H1 (cell line): Measurements from ENCODE around the gene COMMD1. TPM values are rescaled to one million over a fixed set of nuclear protein-coding genes. Genes with fewer than 3 reads are reported as not detected.
A peak's percentile ranks its signal among the peaks of the same experiment; 100 is the strongest.

Experiments used
- CTCF ChIA-PET: fragments of 300-600 bp; sonication (Branson Sonifier 250); formaldehyde crosslinking; loops from one replicate; lab custom pipeline; 2021; ENCODE audit not compliant: partially characterized antibody; lab: Charles Lee
- POLR2A ChIA-PET: fragments of 300-600 bp; sonication (Branson Sonifier 250); formaldehyde crosslinking; loops from one replicate; lab custom pipeline; 2021; ENCODE audit warnings: inconsistent platforms; ENCODE audit not compliant: partially characterized antibody; lab: Charles Lee
- DNase-seq, 2 experiments: peaks; one replicate each; pipeline versions ENCODE4 v3.0.0 to v3.0.0-alpha.2; 2010 to 2022; ENCODE audit warnings: low spot score in 2 of 2, low read depth in 1 of 2, mixed read lengths in 1 of 2
- FAIRE-seq: peaks from 2 replicates; lab custom pipeline; 2011; peaks lifted over from hg19 to GRCh38; lab: Jason Lieb, UNC
- H2AFZ ChIP-seq: 2 replicates; pipeline ENCODE4 v1.8.1; 2012; ENCODE audit warnings: low read length, inconsistent platforms
- H2AK5ac ChIP-seq: 2 replicates; pipeline ENCODE4 v1.6.1; 2013; ENCODE audit warnings: low read depth, low read length
- H2BK120ac ChIP-seq: replicated peaks from 2 replicates; pipeline ENCODE3; 2013; ENCODE audit warnings: low read depth, low read length, inconsistent platforms
- H2BK12ac ChIP-seq: 2 replicates; pipeline ENCODE4 v1.6.1; 2013; ENCODE audit warnings: low read depth, low read length
- H2BK15ac ChIP-seq: 2 replicates; pipeline ENCODE4 v1.6.1; 2013; ENCODE audit warnings: low read length
- H2BK20ac ChIP-seq: 2 replicates; pipeline ENCODE4 v1.6.1; 2013; ENCODE audit warnings: low read length
- H2BK5ac ChIP-seq: 2 replicates; pipeline ENCODE4 v1.6.1; 2013; ENCODE audit warnings: low read depth, low read length
- H3K14ac ChIP-seq: 2 replicates; pipeline ENCODE4 v1.6.1; 2013; ENCODE audit warnings: inconsistent platforms; ENCODE audit not compliant: insufficient read length
- H3K18ac ChIP-seq: 2 replicates; pipeline ENCODE4 v1.6.1; 2013; ENCODE audit warnings: low read length; ENCODE audit errors: extremely low read depth
- H3K23ac ChIP-seq: 2 replicates; pipeline ENCODE4 v1.6.1; 2013; ENCODE audit warnings: inconsistent platforms; ENCODE audit not compliant: insufficient read length
- H3K23me2 ChIP-seq: 2 replicates; pipeline ENCODE4 v1.6.1; 2013; ENCODE audit warnings: low read depth, low read length
- H3K27ac ChIP-seq: 2 replicates; pipeline ENCODE4 v1.6.1; 2011; ENCODE audit warnings: low read depth, low read length, inconsistent platforms
- H3K27me3 ChIP-seq, 4 experiments: replicated peaks in 1 of 4; 1 replicate in 1 of 4; 2 replicates in 3 of 4; pipeline versions ENCODE4 v1.6.1 to v1.8.1; 2011 to 2013; ENCODE audit warnings: low read length in 3 of 4, mild to moderate bottlenecking in 3 of 4, inconsistent platforms in 2 of 4, mixed read lengths in 2 of 4, moderate library complexity in 1 of 4; ENCODE audit not compliant: control insufficient read depth in 3 of 4, insufficient read depth in 3 of 4; ENCODE audit errors: extremely low read depth in 1 of 4
- H3K36me3 ChIP-seq, 4 experiments: 2 replicates each; pipeline versions ENCODE4 v1.6.1 to v1.8.1; 2011 to 2013; ENCODE audit warnings: mild to moderate bottlenecking in 4 of 4, low read length in 3 of 4, moderate library complexity in 2 of 4, control low read depth in 1 of 4, inconsistent platforms in 1 of 4; ENCODE audit not compliant: insufficient read depth in 4 of 4, control insufficient read depth in 2 of 4
- H3K4ac ChIP-seq: replicated peaks from 2 replicates; pipeline ENCODE3; 2013; ENCODE audit warnings: low read length, low read depth, mixed read lengths, inconsistent platforms; ENCODE audit not compliant: insufficient read length
- H3K4me1 ChIP-seq, 4 experiments: replicated peaks in 1 of 4; 1 replicate in 1 of 4; 2 replicates in 3 of 4; pipeline versions ENCODE4 v1.6.1 to v1.8.1; 2011 to 2013; ENCODE audit warnings: low read length in 3 of 4, inconsistent platforms in 2 of 4, mixed read lengths in 1 of 4; ENCODE audit not compliant: insufficient read depth in 4 of 4, control insufficient read depth in 3 of 4
- H3K4me2 ChIP-seq, 2 experiments: 2 replicates each; pipeline versions ENCODE4 v1.6.1 to v1.8.1; 2011 to 2013; ENCODE audit warnings: low read depth in 2 of 2, low read length in 2 of 2, control low read depth in 1 of 2, inconsistent platforms in 1 of 2, mild to moderate bottlenecking in 1 of 2; ENCODE audit not compliant: insufficient read depth in 1 of 2
- H3K4me3 ChIP-seq, 4 experiments: fragments of 200-600, 300-600 bp in 1 of 4; sonication (generic), shearing (Covaris generic), sonication (Bioruptor Twin) in 1 of 4; 2 replicates each; pipeline versions ENCODE4 v1.5.1 to v1.8.1; 2011 to 2016; ENCODE audit warnings: low read length in 4 of 4, low read depth in 3 of 4, control low read depth in 2 of 4, inconsistent platforms in 2 of 4, mild to moderate bottlenecking in 2 of 4, mixed read lengths in 1 of 4, moderate library complexity in 1 of 4; ENCODE audit not compliant: insufficient read depth in 2 of 4; ENCODE audit errors: extremely low read depth in 1 of 4
- H3K56ac ChIP-seq: replicated peaks from 2 replicates; pipeline ENCODE3; 2013; ENCODE audit warnings: low read depth, mild to moderate bottlenecking, mixed read lengths, low read length, inconsistent platforms; ENCODE audit not compliant: insufficient read length
- H3K79me1 ChIP-seq: 2 replicates; pipeline ENCODE4 v1.6.1; 2013; ENCODE audit warnings: low read depth, low read length, control low read depth
- H3K79me2 ChIP-seq, 2 experiments: 2 replicates each; pipeline versions ENCODE4 v1.6.1 to v1.8.1; 2012 to 2013; ENCODE audit warnings: low read length in 2 of 2, mild to moderate bottlenecking in 2 of 2, inconsistent platforms in 1 of 2; ENCODE audit not compliant: insufficient read depth in 2 of 2, control insufficient read depth in 1 of 2
- H3K9ac ChIP-seq, 4 experiments: replicated peaks in 1 of 4; 1 replicate in 1 of 4; 2 replicates in 3 of 4; pipeline versions ENCODE4 v1.6.1 to v1.8.1; 2011 to 2013; ENCODE audit warnings: low read depth in 3 of 4, low read length in 3 of 4, control low read depth in 2 of 4, mild to moderate bottlenecking in 2 of 4, moderate library complexity in 2 of 4, inconsistent platforms in 1 of 4; ENCODE audit errors: extremely low read depth in 1 of 4
- H3K9me3 ChIP-seq, 2 experiments: 2 replicates each; pipeline versions ENCODE4 v1.6.1 to v1.8.1; 2012 to 2013; ENCODE audit warnings: mild to moderate bottlenecking in 2 of 2, moderate library complexity in 2 of 2, control low read depth in 1 of 2, inconsistent platforms in 1 of 2, low read depth in 1 of 2, low read length in 1 of 2, mixed read lengths in 1 of 2; ENCODE audit not compliant: insufficient read depth in 2 of 2
- H4K20me1 ChIP-seq, 2 experiments: replicated peaks in 1 of 2; 2 replicates each; pipeline versions ENCODE3 to v1.8.1; 2011 to 2013; ENCODE audit warnings: inconsistent platforms in 2 of 2, low read length in 2 of 2, mild to moderate bottlenecking in 1 of 2; ENCODE audit not compliant: insufficient read depth in 2 of 2, control insufficient read depth in 1 of 2
- H4K5ac ChIP-seq: 2 replicates; pipeline ENCODE4 v1.6.1; 2013; ENCODE audit warnings: low read length, low read depth, mixed read lengths, inconsistent platforms; ENCODE audit not compliant: insufficient read length
- H4K8ac ChIP-seq: 2 replicates; pipeline ENCODE4 v1.8.0; 2013; ENCODE audit warnings: mild to moderate bottlenecking, moderate library complexity, low read length, inconsistent platforms; ENCODE audit not compliant: insufficient read depth; ENCODE audit errors: extremely low read depth
- H4K91ac ChIP-seq: replicated peaks from 2 replicates; pipeline ENCODE3; 2013; ENCODE audit warnings: low read length, mixed read lengths, inconsistent platforms; ENCODE audit not compliant: insufficient read length
- POLR2AphosphoS5 ChIP-seq: IDR thresholded peaks from 2 replicates; pipeline ENCODE4 v1.6.1; 2011; ENCODE audit warnings: low read depth, low read length
- WGBS, 2 experiments: shearing (Covaris generic) in 1 of 2; methylation state at CpG; one replicate each; pipeline versions ENCODE4 v1.1.6 to v1.1.7; 2013 to 2015; ENCODE audit warnings: low lambda C conversion rate in 2 of 2, mixed read lengths in 2 of 2, inconsistent platforms in 1 of 2, low coverage in 1 of 2, missing lambda C conversion rate in 1 of 2; ENCODE audit not compliant: insufficient replicate concordance in 2 of 2, insufficient coverage in 1 of 2, insufficient read length in 1 of 2; ENCODE audit errors: extremely low coverage in 1 of 2, missing lambda C conversion rate in 1 of 2; 5-methylcytosine and 5-hydroxymethylcytosine counted together
- polyA plus RNA-seq, 7 experiments: library from polyadenylated mRNA; depleted of rRNA in 3 of 7; stranded (reverse) in 5 of 7; unstranded in 2 of 7; fragments of >200 nt in 5 of 7; fragments of 200-250 nt in 2 of 7; gene quantifications; 1 replicate in 5 of 7; 2 replicates in 1 of 7; 4 replicates in 1 of 7; pipeline versions ENCODE4 v1.2.1 to v1.2.3, GENCODE V29; 2011 to 2013; ENCODE audit warnings: missing spikeins in 2 of 7, mixed read lengths in 2 of 7
- total RNA-seq: library from RNA; stranded (reverse); fragmentation: NEBNext Ultra II Directional; extraction: Animal tissue kit (Norgen Biotek cat#: 25700); gene quantifications from 2 replicates; pipeline ENCODE4 v1.2.1, GENCODE V29; 2021
- TF ChIP-seq, protein P1 (sequence below): IDR thresholded peaks from 2 replicates; pipeline ENCODE4 v1.6.1; 2012; ENCODE audit warnings: inconsistent platforms

The COMMD1 gene
- total and polyA plus RNA-seq, 2 of the 8 experiments (the other 6 are each of a cell fraction or from before 2014, with no cell fraction given), result 23.5 to 28.3 TPM

DNA sequence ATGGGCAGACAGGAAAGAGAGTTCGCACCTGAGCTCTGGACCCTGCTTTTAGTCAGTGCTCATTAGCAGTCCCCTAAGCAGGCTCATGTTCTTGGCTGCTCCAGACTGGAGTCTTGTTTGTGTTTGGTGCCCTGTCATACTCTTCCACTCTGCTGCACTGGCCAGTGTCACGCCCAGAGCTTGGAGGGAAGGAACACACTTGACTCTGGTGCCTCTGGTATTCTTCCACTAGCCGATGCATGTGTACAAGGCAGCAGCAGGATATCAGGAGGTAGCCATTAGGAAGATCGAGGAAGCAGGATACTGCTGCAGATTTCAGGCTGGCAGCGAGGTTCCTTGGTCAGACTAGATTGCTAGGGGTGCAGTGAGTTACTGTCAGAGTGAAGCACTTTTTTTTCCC is 209.1 kb downstream of the COMMD1 start:
- Histone ChIP-seq H2BK15ac (no peak overlapping the region; the same call in 1 of the 2 replicates), H3K4ac (no peak overlapping the region), H4K8ac (no peak overlapping the region), H2BK12ac (no peak overlapping the region; the same call in 1 of the 2 replicates), H3K56ac (no peak overlapping the region), H2BK5ac (no peak overlapping the region), H3K27ac (no peak overlapping the region), H4K91ac (no peak overlapping the region), H4K20me1 (no peaks in the 10 kb centered on the region), H3K14ac (no peak overlapping the region), H2BK20ac (no peak overlapping the region), H3K23ac (no peak overlapping the region), H4K5ac (no peak overlapping the region), H3K9me3 (no peaks in the 10 kb centered on the region), H3K9ac (no peak overlapping the region), H3K36me3 (no peaks in the 10 kb centered on the region), H3K4me2 (no peak overlapping the region), H2AK5ac (0 out of 2 replicates have a peak overlapping the region, but pooled peaks have one; percentile 67), H3K23me2 (no peaks in the 10 kb centered on the region), H3K4me3 (no peak overlapping the region), H2BK120ac (no peak overlapping the region), H3K79me1 (no peaks in the 10 kb centered on the region), H3K27me3 (no peaks in the 10 kb centered on the region), H3K4me1 (peaks cover 0 to 20% (median 6%) of the 10 kb centered on the region in 4 experiments; a peak in 3 of 7 replicates), H3K79me2 (no peaks in the 10 kb centered on the region), H3K18ac (no peak overlapping the region), H2AFZ (no peak overlapping the region)
- POLR2A ChIA-PET, result interaction anchor here (0.6 kb wide), 1 partner anchor 170 kb away, joined by 3 read pairs; no protein-coding TSS in a partner anchor
- peak; percentile 36 for FAIRE-seq
- CTCF ChIA-PET, result no interaction called here
- 78% methylated on average over 5 of the region's 5 CpGs; no CpG with 5 or more reads in 1 of the 2 experiments for WGBS, 2 experiments
- TF ChIP-seq, protein P1, sequence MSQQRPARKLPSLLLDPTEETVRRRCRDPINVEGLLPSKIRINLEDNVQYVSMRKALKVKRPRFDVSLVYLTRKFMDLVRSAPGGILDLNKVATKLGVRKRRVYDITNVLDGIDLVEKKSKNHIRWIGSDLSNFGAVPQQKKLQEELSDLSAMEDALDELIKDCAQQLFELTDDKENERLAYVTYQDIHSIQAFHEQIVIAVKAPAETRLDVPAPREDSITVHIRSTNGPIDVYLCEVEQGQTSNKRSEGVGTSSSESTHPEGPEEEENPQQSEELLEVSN, result peak; percentile 20; the same call in 1 of the 2 replicates
- TF ChIP-seq POLR2AphosphoS5, result no peak
- DNase-seq, result no peak
